B cell (primary cell): Measurements from ENCODE around the gene NABP1. TPM values are rescaled to one million over a fixed set of nuclear protein-coding genes. Genes with fewer than 3 reads are reported as not detected.

ENCODE experiments used
- ATAC-seq: fragments of 200-7000 bp; cut with Tn5 transposase; one replicate; pipeline ENCODE4 v1.10.0; 2021; ENCODE audit warnings: low read depth, mild to moderate bottlenecking, moderate number of reproducible peaks, moderate library complexity
- CTCF ChIA-PET: fragments of 350-600 bp; sonication (Branson Sonifier 250); formaldehyde crosslinking; loops from one replicate; lab custom pipeline; 2021; ENCODE audit warnings: antibody characterized with exemption, inconsistent platforms; lab: Charles Lee
- POLR2A ChIA-PET: fragments of 350-600 bp; sonication (Branson Sonifier 250); formaldehyde crosslinking; loops from one replicate; lab custom pipeline; 2021; ENCODE audit warnings: antibody characterized with exemption; lab: Charles Lee
- DNase-seq: peaks from one replicate; pipeline ENCODE4 v3.0.0; 2013
- H2AFZ ChIP-seq: 2 replicates; pipeline ENCODE4 v1.6.1; 2012; ENCODE audit warnings: mild to moderate bottlenecking, low read depth, low read length; ENCODE audit not compliant: insufficient read depth, poor library complexity, severe bottlenecking
- H3K27ac ChIP-seq, 2 donors: 1 replicate in 1 of 2; 2 replicates in 1 of 2; pipeline ENCODE4 v1.5.1; 2012 to 2013; ENCODE audit warnings: low read length in 2 of 2, mild to moderate bottlenecking in 2 of 2, moderate library complexity in 1 of 2
- H3K27me3 ChIP-seq, 4 experiments: fragments of 200-600 bp in 1 of 4; sonication (generic) in 1 of 4; replicated peaks in 1 of 4; 1 replicate in 2 of 4; 2 replicates in 2 of 4; pipeline versions ENCODE4 v1.6.1 to v1.7.0; 2013 to 2016; ENCODE audit warnings: low read length in 3 of 4, mild to moderate bottlenecking in 2 of 4, mixed read lengths in 1 of 4, moderate library complexity in 1 of 4; ENCODE audit not compliant: insufficient read depth in 4 of 4, control insufficient read depth in 3 of 4; ENCODE audit errors: control extremely low read depth in 1 of 4
- H3K36me3 ChIP-seq, 2 experiments: replicated peaks in 1 of 2; 1 replicate in 1 of 2; 2 replicates in 1 of 2; pipeline versions ENCODE4 v1.6.1 to v1.7.1; 2013; ENCODE audit warnings: low read length in 1 of 2; ENCODE audit not compliant: insufficient read depth in 2 of 2, control insufficient read depth in 1 of 2; ENCODE audit errors: control extremely low read depth in 1 of 2, extremely low read depth in 1 of 2
- H3K4me1 ChIP-seq, 2 donors: fragments of 200-600 bp in 1 of 2; sonication (generic) in 1 of 2; 1 replicate in 1 of 2; 2 replicates in 1 of 2; pipeline versions ENCODE4 v1.5.1 to v1.6.1; 2013 to 2017; ENCODE audit warnings: low read length in 2 of 2; ENCODE audit not compliant: control insufficient read depth in 2 of 2, insufficient read depth in 2 of 2
- H3K4me2 ChIP-seq: replicated peaks from 2 replicates; pipeline ENCODE3; 2012; ENCODE audit warnings: mild to moderate bottlenecking, low read depth, low read length; ENCODE audit not compliant: poor library complexity, severe bottlenecking
- H3K4me3 ChIP-seq, 5 experiments: fragments of 200-600 bp in 1 of 5; sonication (generic) in 1 of 5; 1 replicate in 3 of 5; 2 replicates in 2 of 5; pipeline versions ENCODE4 v1.5.1 to v1.7.0; 2011 to 2016; ENCODE audit warnings: low read length in 4 of 5, mild to moderate bottlenecking in 4 of 5, low read depth in 2 of 5, control low read depth in 1 of 5, moderate library complexity in 1 of 5; ENCODE audit not compliant: insufficient read depth in 1 of 5; ENCODE audit errors: control extremely low read depth in 1 of 5, extremely low read depth in 1 of 5
- H3K79me2 ChIP-seq: fragments of 200-600 bp; sonication (generic); one replicate; pipeline ENCODE4 v1.6.0; 2016; ENCODE audit warnings: low read length; ENCODE audit not compliant: control insufficient read depth, insufficient read depth
- H3K9ac ChIP-seq: fragments of 200-600 bp; sonication (generic); 2 replicates; pipeline ENCODE4 v1.6.1; 2017; ENCODE audit warnings: mild to moderate bottlenecking, low read length, moderate library complexity
- H3K9me3 ChIP-seq, 3 donors: one replicate each; pipeline versions ENCODE4 v1.6.1 to v1.7.1; 2013; ENCODE audit warnings: low read length in 2 of 3; ENCODE audit not compliant: control insufficient read depth in 2 of 3, insufficient read depth in 1 of 3; ENCODE audit errors: control extremely low read depth in 1 of 3
- H4K20me1 ChIP-seq: 2 replicates; pipeline ENCODE4 v1.6.0; 2012; ENCODE audit warnings: mild to moderate bottlenecking, low read length; ENCODE audit not compliant: insufficient read depth, control insufficient read depth, poor library complexity, severe bottlenecking
- H3K27ac Mint-ChIP-seq: one replicate; pipeline ENCODE4 v1.8.0; 2021; ENCODE audit warnings: mixed read lengths
- H3K27me3 Mint-ChIP-seq: one replicate; pipeline ENCODE4 v1.8.0; 2021; ENCODE audit warnings: mixed read lengths
- H3K4me1 Mint-ChIP-seq: one replicate; pipeline ENCODE4 v1.8.0; 2021; ENCODE audit warnings: mixed read lengths
- H3K4me3 Mint-ChIP-seq: one replicate; pipeline ENCODE4 v1.8.0; 2021; ENCODE audit warnings: mixed read lengths
- H3K9me3 Mint-ChIP-seq: one replicate; pipeline ENCODE4 v1.8.0; 2022; ENCODE audit warnings: mixed read lengths; ENCODE audit not compliant: insufficient read depth
- EZH2 ChIP-seq: IDR thresholded peaks from 2 replicates; pipeline ENCODE4 v1.6.1; 2012; ENCODE audit warnings: borderline replicate concordance, low read depth, mild to moderate bottlenecking, moderate library complexity, low read length; ENCODE audit not compliant: insufficient read depth, poor library complexity, severe bottlenecking
- WGBS: methylation state at CpG from one replicate; pipeline ENCODE4 v1.1.5; 2013; ENCODE audit warnings: missing lambda C conversion rate; ENCODE audit not compliant: insufficient coverage; 5-methylcytosine and 5-hydroxymethylcytosine counted together
- intact Hi-C: fragments of 100-400 bp; cut with micrococcal nuclease; formaldehyde crosslinking; loops from one replicate; pipeline ENCODE4 v1.10.0; 2022
- polyA plus RNA-seq: library from polyadenylated mRNA; depleted of rRNA; stranded (reverse); fragments of >200 nt; gene quantifications from 2 replicates; pipeline ENCODE4 v1.2.3, GENCODE V29; 2012
- total RNA-seq, 2 donors: library from RNA; stranded (reverse); fragments of 120-200 nt in 1 of 2; gene quantifications; 1 replicate in 1 of 2; 2 replicates in 1 of 2; pipeline versions ENCODE4 v1.2.3 to v1.2.4, GENCODE V29; 2013 to 2022
- TF ChIP-seq, protein P1 (sequence below): fragments of 200-600 bp; IDR thresholded peaks from one replicate; pipeline ENCODE4 v1.8.0; 2022; ENCODE audit warnings: antibody characterized with exemption, mild to moderate bottlenecking

Gene NABP1
- total and polyA plus RNA-seq, 2 donors (not counting 1 experiment from before 2014, with no cell fraction given), result 7.2 to 56.4 TPM

GRCh38 chr2:191664823-191665677 lies 12.9 kb upstream of the NABP1 start:
- POLR2A ChIA-PET, result interaction anchor here (1.7 kb wide), 1 partner anchor 12 kb away, joined by 9 read pairs; the partner anchor contains the start of gene NABP1
- TF ChIP-seq, protein P1, sequence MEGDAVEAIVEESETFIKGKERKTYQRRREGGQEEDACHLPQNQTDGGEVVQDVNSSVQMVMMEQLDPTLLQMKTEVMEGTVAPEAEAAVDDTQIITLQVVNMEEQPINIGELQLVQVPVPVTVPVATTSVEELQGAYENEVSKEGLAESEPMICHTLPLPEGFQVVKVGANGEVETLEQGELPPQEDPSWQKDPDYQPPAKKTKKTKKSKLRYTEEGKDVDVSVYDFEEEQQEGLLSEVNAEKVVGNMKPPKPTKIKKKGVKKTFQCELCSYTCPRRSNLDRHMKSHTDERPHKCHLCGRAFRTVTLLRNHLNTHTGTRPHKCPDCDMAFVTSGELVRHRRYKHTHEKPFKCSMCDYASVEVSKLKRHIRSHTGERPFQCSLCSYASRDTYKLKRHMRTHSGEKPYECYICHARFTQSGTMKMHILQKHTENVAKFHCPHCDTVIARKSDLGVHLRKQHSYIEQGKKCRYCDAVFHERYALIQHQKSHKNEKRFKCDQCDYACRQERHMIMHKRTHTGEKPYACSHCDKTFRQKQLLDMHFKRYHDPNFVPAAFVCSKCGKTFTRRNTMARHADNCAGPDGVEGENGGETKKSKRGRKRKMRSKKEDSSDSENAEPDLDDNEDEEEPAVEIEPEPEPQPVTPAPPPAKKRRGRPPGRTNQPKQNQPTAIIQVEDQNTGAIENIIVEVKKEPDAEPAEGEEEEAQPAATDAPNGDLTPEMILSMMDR, result no peak
- no peak for TF ChIP-seq EZH2
- H3K4me2 ChIP-seq, result no peak overlapping the region
- H4K20me1 ChIP-seq, result no peaks in the 10 kb centered on the region
- H3K36me3 ChIP-seq, result no peaks in the 10 kb centered on the region
- H3K9me3 Mint-ChIP-seq, result no peaks in the 10 kb centered on the region
- DNase-seq (no peak), ATAC-seq (no peak)
- H3K4me3 ChIP-seq, result no peak overlapping the region
- intact Hi-C loops, result no loop called here
- H3K27me3 Mint-ChIP-seq, result no peaks in the 10 kb centered on the region
- H3K27ac ChIP-seq, result no peak overlapping the region
- peaks cover 15 to 16% of the 10 kb centered on the region in 2 donors for H3K4me1 ChIP-seq
- H3K79me2 ChIP-seq, result no peaks in the 10 kb centered on the region
- no peaks in the 10 kb centered on the region for H3K27me3 ChIP-seq
- H3K9ac ChIP-seq, result no peak overlapping the region
- CTCF ChIA-PET, result no interaction called here
- H3K4me3 Mint-ChIP-seq, result no peak overlapping the region
- H3K9me3 ChIP-seq, result peaks cover 0 to 2% (median 0%) of the 10 kb centered on the region in 3 donors
- H3K4me1 Mint-ChIP-seq, result peaks cover 17% of the 10 kb centered on the region
- no peak overlapping the region for H2AFZ ChIP-seq
- H3K27ac Mint-ChIP-seq, result no peak overlapping the region

DNA sequence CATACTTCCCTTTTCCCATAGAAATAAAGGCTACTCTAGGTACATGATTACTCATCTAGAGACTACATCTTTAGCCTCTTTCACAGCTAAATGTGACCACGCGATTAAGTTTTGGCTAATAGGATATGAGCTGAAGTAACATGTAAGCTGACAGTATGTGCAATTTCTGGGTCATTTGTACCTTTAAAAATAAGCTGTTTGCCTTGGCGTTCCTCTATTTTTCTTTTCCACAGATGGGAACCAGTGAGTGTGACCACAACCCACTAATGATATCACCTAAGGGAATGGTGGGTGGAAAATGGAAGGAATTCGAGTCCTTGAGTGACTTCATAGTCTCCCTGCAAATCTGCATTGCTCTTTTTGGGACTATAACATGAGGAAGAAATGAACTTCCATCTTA lies 11.7 kb upstream of the NABP1 start:
- CTCF ChIA-PET, result interaction anchor here (1.7 to 1.8 kb wide), 2 partner anchors 10 to 12 kb away, joined by 4 to 7 read pairs; partner anchors contain the start of gene NABP1
- Histone ChIP-seq H3K9ac (no peak overlapping the region), H3K27ac (peak overlapping the region; percentile 11 to 14), H4K20me1 (no peaks in the 10 kb centered on the region), H3K27me3 (no peaks in the 10 kb centered on the region), H3K4me1 (peaks cover 15 to 16% of the 10 kb centered on the region in 2 donors), H3K79me2 (no peaks in the 10 kb centered on the region), H2AFZ (no peak overlapping the region), H3K4me2 (peak overlapping the region; percentile 29), H3K9me3 (peaks cover 0 to 2% (median 0%) of the 10 kb centered on the region in 3 donors), H3K36me3 (no peaks in the 10 kb centered on the region), H3K4me3 (no peak overlapping the region)
- no peaks in the 10 kb centered on the region for H3K27me3 Mint-ChIP-seq
- no peaks in the 10 kb centered on the region for H3K9me3 Mint-ChIP-seq
- WGBS, result no CpG with 5 or more reads among the region's 4 CpGs
- POLR2A ChIA-PET, result interaction anchor here (1.7 kb wide), 1 partner anchor 11 kb away, joined by 9 read pairs; the partner anchor contains the start of gene NABP1
- H3K4me1 Mint-ChIP-seq, result peaks cover 17% of the 10 kb centered on the region
- H3K4me3 Mint-ChIP-seq, result no peak overlapping the region
- TF ChIP-seq, protein P1, result no peak
- no peak for TF ChIP-seq EZH2
- DNase-seq (no peak), ATAC-seq (no peak)
- H3K27ac Mint-ChIP-seq, result no peak overlapping the region
- intact Hi-C loops, result no loop called here
